HCT116 (cell line): ENCODE data around the gene KIAA1671.

Source experiments
- CEBPB ChIP-seq: IDR thresholded peaks from 2 replicates; pipeline ENCODE4 v1.6.1; 2012; ENCODE audit warnings: low read depth
- EZH2 ChIP-seq: fragments of 200-600 bp; sonication (generic); IDR thresholded peaks from 2 replicates; pipeline ENCODE4 v1.6.1; 2017; ENCODE audit warnings: antibody characterized with exemption, mixed run types
- FOSL1 ChIP-seq: IDR thresholded peaks from 2 replicates; pipeline ENCODE4 v1.6.1; 2012; ENCODE audit warnings: low read depth
- POLR2A ChIP-seq: IDR thresholded peaks from 2 replicates; pipeline ENCODE4 v1.7.0; 2011; ENCODE audit warnings: borderline replicate concordance; ENCODE audit not compliant: insufficient read depth, insufficient read length; ENCODE audit errors: extremely low read depth
- POLR2AphosphoS5 ChIP-seq: IDR thresholded peaks from 2 replicates; pipeline ENCODE4 v1.6.1; 2011; ENCODE audit warnings: mild to moderate bottlenecking, low read depth, low read length, moderate library complexity
- RAD21 ChIP-seq: IDR thresholded peaks from 2 replicates; pipeline ENCODE4 v1.6.1; 2012; ENCODE audit warnings: low read depth, mild to moderate bottlenecking
- SIN3A ChIP-seq: IDR thresholded peaks from 2 replicates; pipeline ENCODE4 v1.6.1; 2012; ENCODE audit warnings: low read depth
- TCF7L2 ChIP-seq: IDR thresholded peaks from 2 replicates; pipeline ENCODE4 v1.7.0; 2011; ENCODE audit warnings: borderline replicate concordance, inconsistent platforms; ENCODE audit not compliant: insufficient read depth, insufficient read length; ENCODE audit errors: extremely low read depth
- ZNF274 ChIP-seq: fragments of 200-500 bp; sonication (Bioruptor generic); IDR thresholded peaks from 2 replicates; pipeline ENCODE4 v1.6.1; 2014; ENCODE audit warnings: mild to moderate bottlenecking, low read depth, low read length, inconsistent platforms
- TF ChIP-seq, protein P1 (sequence below), 3 experiments: fragments of 200-600 bp in 1 of 3; sonication (generic) in 1 of 3; IDR thresholded peaks in 2 of 3; conservative IDR thresholded peaks in 1 of 3; 2 replicates each; pipeline ENCODE4 v1.5.1; 2012 to 2017; ENCODE audit warnings: low read depth in 2 of 3, low read length in 2 of 3, antibody characterized with exemption in 1 of 3, borderline replicate concordance in 1 of 3, control low read depth in 1 of 3, mild to moderate bottlenecking in 1 of 3, mixed read lengths in 1 of 3, mixed run types in 1 of 3, moderate library complexity in 1 of 3; ENCODE audit not compliant: insufficient read depth in 1 of 3
- TF ChIP-seq, protein P2 (sequence below): IDR thresholded peaks from 2 replicates; pipeline ENCODE4 v1.6.1; 2012; ENCODE audit warnings: low read depth
- TF ChIP-seq, protein P3 (sequence below): IDR thresholded peaks from 2 replicates; pipeline ENCODE4 v1.6.1; 2012

DNA sequence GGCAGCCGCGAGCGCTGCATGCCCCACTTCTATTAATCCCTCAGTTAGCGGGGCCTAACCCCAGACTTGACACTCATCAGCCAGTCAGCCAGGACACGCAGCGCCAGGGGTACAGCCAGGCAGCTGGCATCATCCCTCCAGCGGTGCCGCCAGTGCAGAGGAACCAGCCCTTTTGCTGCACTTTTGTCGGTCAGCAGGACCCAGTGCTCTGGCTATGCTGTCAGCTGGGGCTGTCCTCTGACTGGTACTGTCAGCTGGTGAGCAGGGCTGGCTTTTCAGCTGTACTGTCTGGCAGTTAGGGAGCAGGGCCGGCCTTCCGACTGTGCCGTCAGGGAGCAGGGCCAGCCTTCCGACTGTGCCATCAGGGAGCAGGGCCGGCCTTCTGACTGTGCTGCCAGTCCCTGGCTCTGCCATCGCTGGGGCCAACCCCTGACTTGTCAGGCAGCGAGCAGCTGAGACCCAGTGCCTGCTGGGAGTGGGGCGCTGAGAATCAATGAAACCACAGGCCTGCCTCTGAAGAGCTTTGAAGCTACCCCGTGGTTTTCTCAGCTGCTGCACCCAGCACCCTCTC, 115.4 kb downstream of the KIAA1671 start:
- TF ChIP-seq POLR2AphosphoS5 = no peak
- TF ChIP-seq POLR2A = no peak
- TF ChIP-seq SIN3A = no peak
- TF ChIP-seq, protein P1, sequence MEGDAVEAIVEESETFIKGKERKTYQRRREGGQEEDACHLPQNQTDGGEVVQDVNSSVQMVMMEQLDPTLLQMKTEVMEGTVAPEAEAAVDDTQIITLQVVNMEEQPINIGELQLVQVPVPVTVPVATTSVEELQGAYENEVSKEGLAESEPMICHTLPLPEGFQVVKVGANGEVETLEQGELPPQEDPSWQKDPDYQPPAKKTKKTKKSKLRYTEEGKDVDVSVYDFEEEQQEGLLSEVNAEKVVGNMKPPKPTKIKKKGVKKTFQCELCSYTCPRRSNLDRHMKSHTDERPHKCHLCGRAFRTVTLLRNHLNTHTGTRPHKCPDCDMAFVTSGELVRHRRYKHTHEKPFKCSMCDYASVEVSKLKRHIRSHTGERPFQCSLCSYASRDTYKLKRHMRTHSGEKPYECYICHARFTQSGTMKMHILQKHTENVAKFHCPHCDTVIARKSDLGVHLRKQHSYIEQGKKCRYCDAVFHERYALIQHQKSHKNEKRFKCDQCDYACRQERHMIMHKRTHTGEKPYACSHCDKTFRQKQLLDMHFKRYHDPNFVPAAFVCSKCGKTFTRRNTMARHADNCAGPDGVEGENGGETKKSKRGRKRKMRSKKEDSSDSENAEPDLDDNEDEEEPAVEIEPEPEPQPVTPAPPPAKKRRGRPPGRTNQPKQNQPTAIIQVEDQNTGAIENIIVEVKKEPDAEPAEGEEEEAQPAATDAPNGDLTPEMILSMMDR (IDR thresholded peaks at IDR 0.05 in 2 of 3, conservative IDR thresholded peaks at IDR 0.05 in 1 of 3; ENCODE audit: borderline replicate concordance in 1 of 3, insufficient read depth in 1 of 3, low read depth in 2 of 3, low read length in 2 of 3) = no peak
- TF ChIP-seq FOSL1 = no peak
- TF ChIP-seq, protein P2, sequence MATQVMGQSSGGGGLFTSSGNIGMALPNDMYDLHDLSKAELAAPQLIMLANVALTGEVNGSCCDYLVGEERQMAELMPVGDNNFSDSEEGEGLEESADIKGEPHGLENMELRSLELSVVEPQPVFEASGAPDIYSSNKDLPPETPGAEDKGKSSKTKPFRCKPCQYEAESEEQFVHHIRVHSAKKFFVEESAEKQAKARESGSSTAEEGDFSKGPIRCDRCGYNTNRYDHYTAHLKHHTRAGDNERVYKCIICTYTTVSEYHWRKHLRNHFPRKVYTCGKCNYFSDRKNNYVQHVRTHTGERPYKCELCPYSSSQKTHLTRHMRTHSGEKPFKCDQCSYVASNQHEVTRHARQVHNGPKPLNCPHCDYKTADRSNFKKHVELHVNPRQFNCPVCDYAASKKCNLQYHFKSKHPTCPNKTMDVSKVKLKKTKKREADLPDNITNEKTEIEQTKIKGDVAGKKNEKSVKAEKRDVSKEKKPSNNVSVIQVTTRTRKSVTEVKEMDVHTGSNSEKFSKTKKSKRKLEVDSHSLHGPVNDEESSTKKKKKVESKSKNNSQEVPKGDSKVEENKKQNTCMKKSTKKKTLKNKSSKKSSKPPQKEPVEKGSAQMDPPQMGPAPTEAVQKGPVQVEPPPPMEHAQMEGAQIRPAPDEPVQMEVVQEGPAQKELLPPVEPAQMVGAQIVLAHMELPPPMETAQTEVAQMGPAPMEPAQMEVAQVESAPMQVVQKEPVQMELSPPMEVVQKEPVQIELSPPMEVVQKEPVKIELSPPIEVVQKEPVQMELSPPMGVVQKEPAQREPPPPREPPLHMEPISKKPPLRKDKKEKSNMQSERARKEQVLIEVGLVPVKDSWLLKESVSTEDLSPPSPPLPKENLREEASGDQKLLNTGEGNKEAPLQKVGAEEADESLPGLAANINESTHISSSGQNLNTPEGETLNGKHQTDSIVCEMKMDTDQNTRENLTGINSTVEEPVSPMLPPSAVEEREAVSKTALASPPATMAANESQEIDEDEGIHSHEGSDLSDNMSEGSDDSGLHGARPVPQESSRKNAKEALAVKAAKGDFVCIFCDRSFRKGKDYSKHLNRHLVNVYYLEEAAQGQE = no peak
- no peak for TF ChIP-seq ZNF274
- no peak for TF ChIP-seq EZH2
- no peak for TF ChIP-seq CEBPB
- TF ChIP-seq, protein P3, sequence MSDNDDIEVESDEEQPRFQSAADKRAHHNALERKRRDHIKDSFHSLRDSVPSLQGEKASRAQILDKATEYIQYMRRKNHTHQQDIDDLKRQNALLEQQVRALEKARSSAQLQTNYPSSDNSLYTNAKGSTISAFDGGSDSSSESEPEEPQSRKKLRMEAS = no peak
- no peak for TF ChIP-seq RAD21
- no peak for TF ChIP-seq TCF7L2
